Measurements from ENCODE around the gene RELCH. TPM values are rescaled to one million over a fixed set of nuclear protein-coding genes. Genes with fewer than 3 reads are reported as not detected.

RELCH gene
- total RNA-seq, 1 donor from 2014 or later: 44.6 TPM

DNA sequence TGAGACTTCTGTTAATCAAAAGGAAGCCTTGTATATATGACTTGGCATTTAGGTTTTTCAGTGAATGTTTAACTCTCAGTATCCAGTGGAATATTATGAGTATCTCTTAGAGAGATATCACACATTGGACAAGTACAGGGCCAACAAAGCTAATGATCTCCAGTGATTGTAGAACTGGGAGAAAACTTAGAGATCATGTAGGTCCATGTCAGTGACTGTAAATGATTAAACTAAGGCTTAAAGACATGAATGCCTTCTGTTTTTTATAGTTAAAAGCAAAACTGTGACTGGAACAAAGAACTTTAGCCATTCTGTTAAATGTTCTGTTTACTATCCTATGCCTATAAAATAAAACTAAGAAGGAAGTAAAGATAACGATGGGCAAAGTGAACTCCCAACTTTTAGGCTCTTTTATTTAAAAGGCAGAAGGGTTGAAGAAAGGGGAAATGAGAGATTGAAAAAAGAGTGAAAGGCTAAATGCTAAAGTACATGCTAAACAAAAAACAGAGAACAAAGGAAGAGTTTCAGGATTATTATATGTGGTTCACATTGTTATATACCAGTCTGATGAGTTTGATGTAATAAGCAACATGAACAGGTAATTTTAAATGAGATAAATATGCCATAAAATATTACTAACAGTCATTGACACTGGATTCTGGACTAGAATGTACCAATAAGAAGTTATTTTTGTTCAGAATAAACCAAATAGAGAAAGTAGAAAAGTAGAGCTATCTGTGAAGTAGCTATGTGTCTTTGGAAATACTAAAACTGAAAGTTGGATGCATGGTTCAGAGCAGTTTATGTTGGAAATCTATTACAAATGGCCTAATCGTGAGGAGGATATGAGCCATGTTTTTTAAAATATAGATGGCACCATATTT lies 101.0 kb downstream of the RELCH start:
- Mint-ChIP-seq H3K27ac (ENCODE audit: unreplicated experiment) (no peak overlapping the region), H3K9me3 (ENCODE audit: unreplicated experiment) (no peaks in the 10 kb centered on the region), H3K27me3 (ENCODE audit: unreplicated experiment) (no peaks in the 10 kb centered on the region), H3K36me3 (ENCODE audit: unreplicated experiment) (no peaks in the 10 kb centered on the region), H3K4me1 (ENCODE audit: low read depth, unreplicated experiment) (no peaks in the 10 kb centered on the region), H3K4me3 (ENCODE audit: unreplicated experiment) (no peak overlapping the region)
- TF ChIP-seq, protein P1, sequence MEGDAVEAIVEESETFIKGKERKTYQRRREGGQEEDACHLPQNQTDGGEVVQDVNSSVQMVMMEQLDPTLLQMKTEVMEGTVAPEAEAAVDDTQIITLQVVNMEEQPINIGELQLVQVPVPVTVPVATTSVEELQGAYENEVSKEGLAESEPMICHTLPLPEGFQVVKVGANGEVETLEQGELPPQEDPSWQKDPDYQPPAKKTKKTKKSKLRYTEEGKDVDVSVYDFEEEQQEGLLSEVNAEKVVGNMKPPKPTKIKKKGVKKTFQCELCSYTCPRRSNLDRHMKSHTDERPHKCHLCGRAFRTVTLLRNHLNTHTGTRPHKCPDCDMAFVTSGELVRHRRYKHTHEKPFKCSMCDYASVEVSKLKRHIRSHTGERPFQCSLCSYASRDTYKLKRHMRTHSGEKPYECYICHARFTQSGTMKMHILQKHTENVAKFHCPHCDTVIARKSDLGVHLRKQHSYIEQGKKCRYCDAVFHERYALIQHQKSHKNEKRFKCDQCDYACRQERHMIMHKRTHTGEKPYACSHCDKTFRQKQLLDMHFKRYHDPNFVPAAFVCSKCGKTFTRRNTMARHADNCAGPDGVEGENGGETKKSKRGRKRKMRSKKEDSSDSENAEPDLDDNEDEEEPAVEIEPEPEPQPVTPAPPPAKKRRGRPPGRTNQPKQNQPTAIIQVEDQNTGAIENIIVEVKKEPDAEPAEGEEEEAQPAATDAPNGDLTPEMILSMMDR (IDR thresholded peaks at IDR 0.05; ENCODE audit: partially characterized antibody, unreplicated experiment): no peak
- no peak for DNase-seq

DNA sequence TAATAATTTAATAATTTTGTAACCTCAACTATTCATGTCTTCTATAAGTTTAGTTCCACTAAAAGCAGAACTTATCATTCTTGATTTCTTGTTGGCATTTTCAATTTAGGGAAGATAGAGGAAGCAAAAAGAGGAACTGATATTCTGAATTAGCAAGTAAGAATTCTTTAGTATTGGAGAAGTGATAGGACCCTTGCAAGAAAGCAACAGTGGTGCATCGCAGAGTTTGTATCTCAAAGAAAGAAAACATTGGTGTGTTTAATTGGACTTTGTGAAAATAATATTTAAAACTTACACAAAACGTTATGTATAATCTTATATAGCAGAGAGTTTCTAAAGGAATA lies 101.6 kb downstream of the RELCH start:
- Mint-ChIP-seq H3K36me3 (ENCODE audit: unreplicated experiment) (no peaks in the 10 kb centered on the region), H3K9me3 (ENCODE audit: unreplicated experiment) (no peaks in the 10 kb centered on the region), H3K27ac (ENCODE audit: unreplicated experiment) (no peak overlapping the region), H3K4me3 (ENCODE audit: unreplicated experiment) (no peak overlapping the region), H3K4me1 (ENCODE audit: low read depth, unreplicated experiment) (no peaks in the 10 kb centered on the region), H3K27me3 (ENCODE audit: unreplicated experiment) (no peaks in the 10 kb centered on the region)
- DNase-seq: no peak
- TF ChIP-seq, protein P1 (IDR thresholded peaks at IDR 0.05; ENCODE audit: partially characterized antibody, unreplicated experiment): no peak

DNA sequence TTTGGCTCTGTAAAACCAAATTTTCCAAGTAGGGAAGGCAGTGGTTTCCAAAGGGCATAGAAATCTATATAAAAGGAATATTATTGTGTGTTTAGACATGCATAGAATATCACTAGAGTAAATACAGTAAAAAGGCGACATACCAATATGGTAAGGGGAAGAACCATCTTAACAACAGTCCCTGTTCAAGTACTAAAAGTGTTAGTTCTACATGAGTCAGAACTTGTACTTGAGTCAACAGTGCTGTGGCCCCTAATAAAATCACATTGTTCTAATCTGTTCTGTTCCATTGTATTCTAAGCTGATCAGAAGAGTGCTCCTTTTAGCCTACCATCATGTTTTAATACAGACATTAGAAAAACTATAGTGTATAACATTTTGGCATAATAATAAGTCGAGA lies 102.0 kb downstream of the RELCH start:
- Mint-ChIP-seq H3K4me3 (ENCODE audit: unreplicated experiment) (no peak overlapping the region), H3K9me3 (ENCODE audit: unreplicated experiment) (no peaks in the 10 kb centered on the region), H3K36me3 (ENCODE audit: unreplicated experiment) (no peaks in the 10 kb centered on the region), H3K4me1 (ENCODE audit: low read depth, unreplicated experiment) (no peaks in the 10 kb centered on the region), H3K27me3 (ENCODE audit: unreplicated experiment) (no peaks in the 10 kb centered on the region), H3K27ac (ENCODE audit: unreplicated experiment) (no peak overlapping the region)
- DNase-seq: no peak
- TF ChIP-seq, protein P1 (IDR thresholded peaks at IDR 0.05; ENCODE audit: partially characterized antibody, unreplicated experiment): no peak

DNA sequence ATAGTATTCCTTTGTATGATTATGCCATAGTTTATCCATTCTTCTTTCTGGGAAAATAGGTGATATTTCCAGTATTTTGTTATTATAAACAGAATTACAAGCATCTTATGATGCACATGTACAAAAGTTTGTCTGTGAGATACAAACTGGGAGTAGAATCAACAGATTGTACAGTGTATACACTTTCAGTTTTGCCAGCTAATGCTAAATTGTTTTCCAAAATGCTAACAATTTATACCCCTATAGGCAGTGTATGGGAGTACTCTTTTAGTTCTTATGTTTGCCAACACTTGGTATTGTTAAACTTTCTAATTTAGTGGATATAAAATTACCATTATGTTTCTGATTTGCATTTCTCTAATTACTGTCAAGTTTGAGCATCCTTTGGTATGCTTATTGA lies 107.0 kb downstream of the RELCH start:
- Mint-ChIP-seq H3K4me3 (ENCODE audit: unreplicated experiment) (no peak overlapping the region), H3K9me3 (ENCODE audit: unreplicated experiment) (peaks cover 1% of the 10 kb centered on the region), H3K36me3 (ENCODE audit: unreplicated experiment) (no peaks in the 10 kb centered on the region), H3K27ac (ENCODE audit: unreplicated experiment) (no peak overlapping the region), H3K27me3 (ENCODE audit: unreplicated experiment) (no peaks in the 10 kb centered on the region), H3K4me1 (ENCODE audit: low read depth, unreplicated experiment) (no peaks in the 10 kb centered on the region)
- no peak for DNase-seq
- TF ChIP-seq, protein P1 (IDR thresholded peaks at IDR 0.05; ENCODE audit: partially characterized antibody, unreplicated experiment): no peak

DNA sequence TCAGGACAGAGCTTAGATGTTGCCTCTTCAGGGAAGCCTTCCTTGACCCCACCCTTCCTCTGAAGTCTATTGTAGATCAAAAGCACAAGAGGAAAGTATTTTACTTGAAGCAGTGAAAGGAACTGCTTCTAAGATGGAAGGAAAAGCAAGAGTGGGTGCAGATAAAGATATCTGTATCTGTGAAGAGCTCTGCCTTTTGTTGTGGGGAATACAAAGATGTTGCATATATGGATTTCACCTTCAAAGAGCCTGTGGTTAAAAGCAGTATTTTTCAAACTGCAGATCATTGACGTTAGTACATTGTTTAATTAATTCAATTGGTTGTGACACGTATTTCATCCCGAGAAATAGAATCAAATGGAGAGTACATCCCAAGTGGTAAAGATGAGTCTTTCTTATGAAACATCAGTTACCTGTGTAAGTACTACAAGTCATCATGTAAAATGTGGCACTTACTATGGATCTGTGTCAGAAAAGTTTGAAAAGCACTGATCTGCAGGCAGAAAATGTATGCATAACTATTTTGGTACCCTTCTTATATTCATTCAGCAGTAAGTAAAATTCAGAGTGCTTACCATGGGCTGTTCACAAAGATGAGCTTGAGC lies 113.4 kb downstream of the RELCH start:
- TF ChIP-seq, protein P1 (IDR thresholded peaks at IDR 0.05; ENCODE audit: partially characterized antibody, unreplicated experiment): no peak
- Mint-ChIP-seq H3K27me3 (ENCODE audit: unreplicated experiment) (no peaks in the 10 kb centered on the region), H3K27ac (ENCODE audit: unreplicated experiment) (no peak overlapping the region), H3K4me3 (ENCODE audit: unreplicated experiment) (no peak overlapping the region), H3K36me3 (ENCODE audit: unreplicated experiment) (peaks cover 4% of the 10 kb centered on the region), H3K9me3 (ENCODE audit: unreplicated experiment) (peaks cover 1% of the 10 kb centered on the region), H3K4me1 (ENCODE audit: low read depth, unreplicated experiment) (no peaks in the 10 kb centered on the region)
- DNase-seq: no peak

All from glutamatergic neuron (in vitro differentiated cells).